ENCODE measurements around the gene IL17B.

IL17B gene

DNA sequence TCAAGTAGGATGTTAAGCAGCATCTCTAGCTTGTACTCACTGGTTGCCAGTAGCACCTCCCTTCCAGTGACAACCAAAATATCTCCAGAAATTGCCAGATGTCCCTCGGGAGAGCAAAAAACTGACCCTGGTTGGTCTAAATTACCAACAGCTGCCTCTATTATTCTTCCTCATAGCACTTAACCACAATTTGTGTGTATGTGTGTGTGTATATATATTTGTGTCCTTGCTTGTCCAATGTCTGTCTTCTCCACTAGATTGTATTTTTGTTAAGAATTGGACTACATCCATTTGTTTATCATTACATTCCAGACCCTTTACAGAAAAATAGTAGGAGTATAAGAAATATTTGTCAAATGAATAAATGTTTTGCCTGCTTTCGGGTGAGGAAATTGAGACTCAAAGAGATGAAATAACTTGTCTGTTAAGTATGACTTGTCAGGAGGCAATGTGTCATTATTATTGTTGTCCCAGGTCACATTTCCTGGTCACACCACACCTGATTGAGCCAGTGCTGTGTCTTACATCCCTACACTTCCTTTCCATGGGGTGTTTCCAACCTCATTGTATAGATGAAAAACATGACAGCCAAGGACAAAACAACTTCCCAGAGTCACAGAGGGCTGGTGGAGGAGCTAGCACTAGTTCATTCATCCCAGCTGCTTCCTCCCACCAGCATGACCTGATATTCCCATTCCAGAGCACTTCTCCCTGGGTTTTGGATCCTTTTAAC lies 45.2 kb downstream of the IL17B start:
- H3K4me3 ChIP-seq (ENCODE audit: low read length) = no peak overlapping the region
- TF ChIP-seq, protein P1, sequence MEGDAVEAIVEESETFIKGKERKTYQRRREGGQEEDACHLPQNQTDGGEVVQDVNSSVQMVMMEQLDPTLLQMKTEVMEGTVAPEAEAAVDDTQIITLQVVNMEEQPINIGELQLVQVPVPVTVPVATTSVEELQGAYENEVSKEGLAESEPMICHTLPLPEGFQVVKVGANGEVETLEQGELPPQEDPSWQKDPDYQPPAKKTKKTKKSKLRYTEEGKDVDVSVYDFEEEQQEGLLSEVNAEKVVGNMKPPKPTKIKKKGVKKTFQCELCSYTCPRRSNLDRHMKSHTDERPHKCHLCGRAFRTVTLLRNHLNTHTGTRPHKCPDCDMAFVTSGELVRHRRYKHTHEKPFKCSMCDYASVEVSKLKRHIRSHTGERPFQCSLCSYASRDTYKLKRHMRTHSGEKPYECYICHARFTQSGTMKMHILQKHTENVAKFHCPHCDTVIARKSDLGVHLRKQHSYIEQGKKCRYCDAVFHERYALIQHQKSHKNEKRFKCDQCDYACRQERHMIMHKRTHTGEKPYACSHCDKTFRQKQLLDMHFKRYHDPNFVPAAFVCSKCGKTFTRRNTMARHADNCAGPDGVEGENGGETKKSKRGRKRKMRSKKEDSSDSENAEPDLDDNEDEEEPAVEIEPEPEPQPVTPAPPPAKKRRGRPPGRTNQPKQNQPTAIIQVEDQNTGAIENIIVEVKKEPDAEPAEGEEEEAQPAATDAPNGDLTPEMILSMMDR (IDR thresholded peaks at IDR 0.05; ENCODE audit: insufficient read depth, low read depth, low read length, missing control alignments) = no peak
- peak; percentile 90 for DNase-seq (ENCODE audit: low read depth)

DNA sequence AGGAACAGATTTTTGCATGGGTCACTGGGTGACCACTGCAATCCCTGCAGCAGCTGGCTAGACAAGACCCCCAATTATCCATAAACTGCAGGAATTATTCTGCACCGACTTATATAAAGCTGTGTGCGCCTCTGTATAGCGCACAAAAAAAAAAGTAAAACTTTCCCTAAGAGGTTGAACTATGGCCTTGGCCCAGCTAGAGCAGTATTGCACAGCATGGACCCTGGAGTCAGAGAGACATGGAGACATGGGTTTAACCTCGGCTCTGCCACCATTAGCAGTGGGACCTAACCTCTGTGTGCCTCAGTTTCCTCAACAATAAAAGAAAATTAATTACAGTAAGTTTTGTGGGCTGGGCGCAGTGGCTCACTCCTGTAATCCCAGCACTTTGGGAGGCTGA lies 50.9 kb downstream of the IL17B start:
- TF ChIP-seq, protein P1 (IDR thresholded peaks at IDR 0.05; ENCODE audit: insufficient read depth, low read depth, low read length, missing control alignments) = no peak
- H3K4me3 ChIP-seq (ENCODE audit: low read length) = no peak overlapping the region
- DNase-seq (ENCODE audit: low read depth) = no peak

DNA sequence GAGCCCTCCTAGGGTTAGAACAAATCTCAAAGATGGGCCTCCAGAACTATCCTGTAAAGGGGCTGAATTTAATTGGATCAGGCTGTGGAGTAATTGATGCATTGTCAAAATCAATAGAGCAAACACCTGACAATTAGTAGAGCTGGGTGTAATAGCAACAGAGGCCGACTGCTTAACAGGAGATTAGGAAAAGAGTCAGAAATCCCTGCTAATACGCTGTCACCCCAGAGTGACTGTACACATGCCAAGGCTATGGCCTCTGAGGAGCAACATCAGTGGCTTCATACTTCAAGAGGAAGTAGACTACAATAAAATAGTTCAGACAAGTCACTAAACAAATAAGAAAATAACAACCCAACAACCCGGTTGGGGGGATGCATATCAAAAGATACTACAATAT lies 52.5 kb downstream of the IL17B start:
- TF ChIP-seq, protein P1 (IDR thresholded peaks at IDR 0.05; ENCODE audit: insufficient read depth, low read depth, low read length, missing control alignments) = no peak
- no peak overlapping the region for H3K4me3 ChIP-seq (ENCODE audit: low read length)
- no peak for DNase-seq (ENCODE audit: low read depth)

DNA sequence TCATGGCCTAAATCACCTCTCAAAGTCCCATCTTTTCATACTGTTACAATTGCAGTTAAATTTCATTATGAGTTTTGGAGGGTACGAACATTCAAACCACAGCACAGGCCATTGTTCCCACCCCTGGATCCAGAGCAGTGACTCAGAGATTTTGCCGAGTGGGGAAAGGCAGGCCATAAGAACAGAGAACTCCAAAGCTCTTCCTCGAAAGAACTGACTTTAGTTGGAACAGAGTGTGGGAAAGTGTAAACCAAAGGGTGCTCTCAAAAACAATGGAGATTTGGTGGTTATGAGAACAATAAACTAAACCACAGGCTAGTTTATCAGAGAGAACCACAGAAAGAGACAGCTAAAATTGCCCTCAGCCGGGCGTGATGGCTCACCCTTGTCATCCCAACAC lies 53.2 kb downstream of the IL17B start:
- H3K4me3 ChIP-seq (ENCODE audit: low read length) = no peak overlapping the region
- DNase-seq (ENCODE audit: low read depth) = no peak
- TF ChIP-seq, protein P1 (IDR thresholded peaks at IDR 0.05; ENCODE audit: insufficient read depth, low read depth, low read length, missing control alignments) = no peak

DNA sequence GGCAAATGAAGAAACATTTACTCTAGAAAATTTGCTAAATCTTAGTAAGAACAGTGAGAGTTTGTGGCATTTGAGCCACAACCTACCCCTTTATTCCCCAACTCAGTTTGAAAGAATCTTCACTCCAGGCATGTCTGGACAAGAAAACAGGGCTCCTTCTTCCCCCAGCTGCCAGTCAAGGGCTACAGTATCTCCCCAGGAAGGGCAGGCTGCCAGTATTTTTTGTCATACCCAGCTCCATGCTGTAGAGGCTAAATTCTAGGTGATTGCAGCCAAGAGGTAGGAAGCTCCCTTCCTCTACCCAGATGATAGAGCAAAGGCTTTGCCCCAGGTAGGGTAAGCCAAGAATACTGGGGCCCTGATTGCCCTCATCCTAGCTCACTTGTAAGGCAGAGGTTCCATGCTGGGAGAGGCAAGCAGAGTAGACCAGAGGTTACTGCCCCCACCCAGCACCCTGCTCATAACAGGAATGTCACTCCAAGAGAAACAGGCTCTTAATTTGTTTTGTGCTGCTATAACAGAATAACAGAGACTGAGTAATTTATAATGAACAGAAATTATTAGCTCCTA lies 53.8 kb downstream of the IL17B start:
- TF ChIP-seq, protein P1 (IDR thresholded peaks at IDR 0.05; ENCODE audit: insufficient read depth, low read depth, low read length, missing control alignments) = no peak
- peak; percentile 95 for DNase-seq (ENCODE audit: low read depth)
- H3K4me3 ChIP-seq (ENCODE audit: low read length) = no peak overlapping the region

DNA sequence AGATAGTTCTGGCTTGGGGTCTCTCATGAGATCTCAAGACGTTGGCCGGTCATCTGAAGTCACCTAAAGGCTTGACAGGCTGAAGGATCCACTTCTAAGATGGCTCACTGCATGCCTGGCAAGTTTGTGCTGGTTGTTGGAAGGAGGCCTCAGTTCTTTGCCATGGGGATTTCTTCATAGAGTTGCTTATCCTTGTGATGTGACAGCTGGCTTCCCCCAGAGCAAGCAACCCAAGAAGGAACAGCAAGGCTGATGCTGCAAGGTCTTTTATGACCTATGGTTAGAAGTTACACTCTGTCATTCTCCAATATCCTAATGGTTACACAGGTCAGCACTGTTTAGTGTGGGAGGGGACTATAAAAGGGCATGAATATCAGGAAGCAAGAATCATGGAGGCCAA lies 54.5 kb downstream of the IL17B start:
- no peak overlapping the region for H3K4me3 ChIP-seq (ENCODE audit: low read length)
- TF ChIP-seq, protein P1 (IDR thresholded peaks at IDR 0.05; ENCODE audit: insufficient read depth, low read depth, low read length, missing control alignments) = no peak
- peak; percentile 42 for DNase-seq (ENCODE audit: low read depth)
